GM21529 (cell line): ENCODE measurements around the gene RNF32.
A peak's percentile ranks its signal among the peaks of the same experiment; 100 is the strongest.

Source experiments
- ATAC-seq: cut with Tn5 transposase; IDR thresholded peaks from one replicate; pipeline ENCODE4 v1.9.1; 2021; ENCODE audit not compliant: unreplicated experiment

RNF32 gene

GRCh38 chr7:156640257-156640948 is at the start of gene RNF32:
Gene RNF32 (plus strand): TSS chr7:156640774. CDS start chr7:156643878, 3,104 bp downstream.
- ATAC-seq, result peak; percentile 76

GRCh38 chr7:156592155-156592884 is 48.3 kb upstream of the RNF32 start:
- no peak for ATAC-seq

GRCh38 chr7:156594283-156595080 is 46.1 kb upstream of the RNF32 start:
- ATAC-seq, result no peak

GRCh38 chr7:156600496-156600895 is 40.1 kb upstream of the RNF32 start:
- ATAC-seq, result no peak

- ATAC-seq, result no peak
These were observed 38.3 kb upstream of the RNF32 start for GRCh38 chr7:156602283-156602682.

GRCh38 chr7:156603011-156603410 is 37.6 kb upstream of the RNF32 start:
- ATAC-seq, result no peak

- no peak for ATAC-seq
These were observed 36.9 kb upstream of the RNF32 start for GRCh38 chr7:156603629-156604028.

- no peak for ATAC-seq
These were observed 36.3 kb upstream of the RNF32 start for GRCh38 chr7:156604311-156604710.

- no peak for ATAC-seq
These were observed 35.5 kb upstream of the RNF32 start for GRCh38 chr7:156604836-156605695.

GRCh38 chr7:156606135-156606534 is 34.4 kb upstream of the RNF32 start:
- no peak for ATAC-seq

- no peak for ATAC-seq
These were observed 33.8 kb upstream of the RNF32 start for GRCh38 chr7:156606691-156607331.

- ATAC-seq, result no peak
These were observed 33.0 kb upstream of the RNF32 start for GRCh38 chr7:156607332-156608172.

- ATAC-seq, result no peak
These were observed 32.4 kb upstream of the RNF32 start for GRCh38 chr7:156608173-156608478.

- ATAC-seq, result no peak
These were observed 31.3 kb upstream of the RNF32 start for GRCh38 chr7:156609010-156609877.

GRCh38 chr7:156610130-156610529 is 30.4 kb upstream of the RNF32 start:
- ATAC-seq, result no peak

GRCh38 chr7:156610601-156611000 is 30.0 kb upstream of the RNF32 start:
- no peak for ATAC-seq

- no peak for ATAC-seq
These were observed 29.3 kb upstream of the RNF32 start for GRCh38 chr7:156611014-156612010.
